Ammon's horn (tissue), 1 donor: Measurements from ENCODE around the gene PRM1.

Experiments used
- DNase-seq: peaks from one replicate; pipeline ENCODE4 v3.0.0-alpha.2; 2016; ENCODE audit warnings: low spot score

PRM1 gene

DNA sequence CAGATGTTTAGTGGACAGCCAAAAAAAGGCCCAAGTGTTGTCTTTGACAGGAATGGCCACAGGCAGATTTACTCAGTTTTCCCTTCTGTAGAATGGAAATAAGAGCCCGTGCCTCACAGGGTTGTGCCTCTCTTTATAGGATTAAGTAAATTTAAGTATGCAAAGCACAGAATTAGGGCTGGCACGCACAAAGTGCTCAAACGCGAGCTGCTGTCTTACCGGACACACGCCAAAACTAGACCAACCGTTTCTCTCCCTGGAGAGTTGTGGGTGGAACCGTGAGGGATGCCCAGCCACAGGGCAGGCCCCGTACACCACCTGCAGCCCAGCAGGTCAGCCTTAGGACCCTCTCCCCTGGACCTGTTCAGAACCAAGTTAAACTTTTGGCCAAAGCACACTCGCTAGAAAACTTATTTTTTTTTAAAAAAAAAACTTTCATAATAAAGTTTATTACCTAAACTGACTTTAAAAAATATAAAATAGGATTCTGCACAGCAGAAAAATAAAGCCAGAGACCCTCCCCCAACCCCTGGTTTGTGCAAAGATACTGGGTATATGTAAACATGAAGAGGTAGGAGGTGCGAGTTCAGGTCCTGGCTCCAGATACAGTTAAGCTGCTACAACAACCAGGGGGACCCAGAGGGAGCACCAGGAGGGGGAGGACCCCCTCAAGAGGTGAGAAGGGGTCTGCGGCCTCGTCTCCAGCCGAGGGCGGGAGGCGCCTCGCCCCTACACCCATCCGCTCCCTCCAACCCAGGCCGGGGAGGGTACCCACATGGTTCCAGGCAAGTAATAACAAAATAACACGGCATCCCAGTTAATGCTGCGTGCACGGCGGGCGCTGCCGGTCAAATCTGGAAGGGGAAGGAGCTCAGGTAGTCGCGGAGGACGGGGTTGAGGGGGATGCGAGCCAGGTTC is 26.9 kb downstream of the PRM1 start:
- DNase-seq: no peak

DNA sequence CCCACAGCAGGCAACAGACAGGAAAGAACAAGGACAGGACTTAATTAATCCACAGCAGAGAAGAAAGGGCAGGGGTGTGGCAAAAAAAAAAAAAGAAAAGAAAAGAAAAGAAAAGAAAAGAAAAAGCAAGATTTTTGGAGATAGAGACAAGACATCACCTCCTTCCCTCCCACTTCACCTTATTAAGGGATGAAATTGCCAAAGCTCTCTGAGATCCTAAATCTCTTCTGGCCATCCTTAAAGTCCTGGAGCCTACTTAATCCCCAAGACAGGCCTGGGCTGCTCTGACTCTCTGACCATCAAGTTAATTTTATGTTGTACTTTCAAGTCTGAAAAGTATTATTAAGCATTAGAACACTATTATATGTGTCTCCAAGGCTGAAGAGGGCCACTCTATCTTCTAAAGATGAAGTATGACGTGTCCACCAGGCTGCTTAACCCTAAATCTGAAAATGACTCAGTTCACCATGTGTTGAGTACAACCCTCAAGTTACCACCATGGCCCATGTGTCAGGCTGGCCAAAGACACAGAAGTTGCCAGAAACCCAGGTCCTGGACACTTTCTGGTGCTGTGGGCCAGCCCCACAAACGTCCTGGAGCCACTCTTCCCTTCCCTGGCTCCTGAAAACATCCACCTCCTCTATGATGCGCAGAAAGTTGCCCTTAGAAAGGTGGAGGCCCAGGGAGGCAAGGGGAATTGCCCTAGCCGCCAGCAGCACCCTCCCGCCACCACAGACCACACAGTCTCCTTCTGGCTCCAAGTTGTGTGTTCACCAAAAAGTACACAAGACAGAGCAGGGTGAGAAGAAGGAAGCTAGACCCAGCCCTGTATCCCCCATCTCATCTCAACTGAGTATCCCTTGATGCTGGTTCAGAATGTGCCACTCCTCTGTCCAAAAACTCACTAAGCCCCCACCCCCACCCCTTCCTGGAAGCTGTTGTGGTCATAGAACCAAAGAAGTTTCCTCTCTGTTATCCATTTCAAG is 27.8 kb downstream of the PRM1 start:
- DNase-seq: no peak

DNA sequence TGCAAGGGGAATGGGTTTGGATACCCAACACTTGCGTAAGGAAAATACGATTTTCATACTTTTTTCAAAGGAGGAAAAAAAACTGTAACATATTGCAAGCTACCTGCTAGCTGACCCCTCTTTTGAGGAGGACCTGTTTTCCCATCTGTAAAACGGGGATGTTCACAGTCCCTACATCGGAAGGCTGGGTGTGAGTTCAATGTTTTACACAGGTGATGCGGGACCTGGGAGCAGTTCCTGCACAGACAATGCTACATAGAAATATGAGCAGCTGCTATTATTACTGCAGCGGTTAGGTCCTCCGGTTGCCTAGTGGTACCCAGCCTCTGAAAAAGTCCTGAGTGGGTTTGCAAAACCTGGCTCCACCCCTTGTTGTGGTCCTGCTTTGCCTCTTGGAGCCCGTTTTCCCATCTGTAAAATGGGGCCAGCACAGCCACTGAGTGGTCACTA is 28.6 kb downstream of the PRM1 start:
- DNase-seq: no peak

DNA sequence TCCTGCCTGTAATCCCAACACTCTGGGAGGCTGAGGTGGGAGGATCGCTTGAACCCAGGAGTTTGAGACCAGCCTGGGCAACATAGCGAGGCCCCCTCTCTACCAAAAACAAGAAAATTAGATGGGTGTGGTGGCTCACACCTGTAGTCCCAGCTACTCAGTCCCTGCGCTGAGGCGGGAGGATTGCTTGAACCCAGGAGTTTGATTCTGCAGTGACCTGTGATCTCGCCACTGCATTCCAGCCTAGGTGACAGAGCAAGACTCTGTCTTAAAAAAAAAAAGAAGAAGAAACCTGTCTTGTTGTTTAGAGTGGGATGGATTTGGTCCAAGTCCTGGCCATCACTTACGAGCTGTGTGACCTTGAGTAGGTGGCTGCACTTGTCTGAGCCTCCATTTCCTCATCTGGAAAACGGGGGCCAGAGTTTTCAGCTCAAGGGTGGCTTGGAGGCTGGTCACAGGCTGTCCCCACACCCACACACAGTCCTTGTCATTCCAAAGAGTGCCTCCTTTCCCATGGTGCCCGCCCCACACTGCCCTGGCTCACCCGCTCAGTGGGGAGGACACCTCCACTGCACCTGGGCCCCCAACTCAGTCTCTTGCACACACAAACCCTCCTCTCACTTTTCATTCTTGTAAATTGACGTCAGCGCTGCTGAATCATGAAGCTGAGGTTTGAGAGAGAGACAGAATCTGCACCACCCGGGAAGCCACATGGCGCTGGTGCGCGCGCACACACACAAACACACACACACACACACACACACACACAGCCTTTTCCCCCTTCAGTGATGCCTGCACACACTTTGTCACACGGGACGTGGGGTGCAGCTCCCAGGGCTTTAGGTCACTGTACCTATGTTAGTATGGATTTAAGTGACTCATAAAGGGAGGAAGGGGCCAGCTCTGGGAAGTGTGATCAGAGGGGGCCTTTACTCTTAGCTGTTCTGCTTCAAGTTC is 29.3 kb downstream of the PRM1 start:
- DNase-seq: peak; percentile 41

DNA sequence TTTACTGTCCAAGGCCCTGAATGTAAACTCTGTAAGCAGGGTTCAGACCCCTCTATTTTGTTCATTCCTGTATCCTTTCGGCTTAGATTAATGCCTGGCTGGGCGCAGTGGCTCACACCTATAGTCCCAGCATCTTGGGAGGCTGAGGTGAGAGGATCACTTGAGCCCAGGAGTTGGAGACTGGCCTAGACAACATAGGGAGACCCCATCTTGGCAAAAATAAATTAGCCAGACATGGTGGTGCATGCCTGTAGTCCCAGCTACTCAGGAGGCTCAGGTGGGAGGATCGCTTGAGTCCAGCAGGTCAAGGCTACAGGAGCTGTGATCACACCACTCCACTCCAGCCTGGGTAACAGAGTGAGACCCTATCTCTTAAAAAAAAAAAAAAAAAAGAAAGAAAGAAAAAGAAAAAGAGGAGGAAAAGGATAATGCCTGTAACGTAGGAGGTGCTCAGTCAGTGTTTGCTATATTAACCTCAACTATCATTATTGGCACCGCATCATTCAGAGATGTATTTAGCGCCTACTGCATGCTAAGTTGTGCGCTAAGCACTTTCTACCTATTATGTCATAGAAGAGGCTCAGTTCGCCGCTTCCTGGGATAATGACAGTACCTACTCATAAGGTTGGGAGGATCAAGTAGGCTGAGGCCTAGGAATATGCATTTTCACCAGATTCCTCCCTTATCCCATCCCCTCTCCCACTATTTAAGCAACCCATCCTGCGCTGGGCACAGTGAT is 30.2 kb downstream of the PRM1 start:
- DNase-seq: no peak

DNA sequence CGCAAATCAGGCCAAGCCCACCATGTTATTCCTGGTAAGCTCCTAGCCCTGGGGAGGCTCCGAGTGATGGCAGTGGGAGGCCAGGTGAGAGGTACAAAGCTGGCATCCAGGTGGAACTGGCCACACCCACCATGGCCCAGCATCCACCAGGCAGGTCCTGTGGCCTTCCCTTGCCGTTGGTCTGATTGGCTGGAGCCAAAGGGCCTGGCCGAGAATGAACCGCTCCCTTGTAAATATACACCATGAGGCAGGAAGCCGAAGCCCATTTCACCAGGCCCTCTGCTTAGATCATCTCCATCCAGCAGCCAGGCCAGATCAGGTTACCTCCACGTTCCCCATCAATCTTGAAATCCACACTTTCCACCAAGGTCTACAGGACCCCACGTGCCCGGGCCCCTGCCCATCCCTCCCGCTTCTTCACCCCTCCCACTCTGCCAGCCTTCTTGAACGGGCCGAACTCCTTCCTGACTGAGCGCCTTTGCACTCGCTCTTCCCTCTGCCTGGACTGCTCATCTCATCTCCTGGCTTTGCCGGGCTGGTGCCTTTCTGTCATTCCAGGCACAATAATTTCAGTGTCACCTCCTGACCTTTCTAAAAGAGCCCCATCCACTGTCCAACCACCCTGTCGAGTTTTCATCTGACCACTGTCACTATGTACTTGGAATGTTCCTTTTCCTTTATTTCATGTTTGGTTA is 30.9 kb downstream of the PRM1 start:
- DNase-seq: no peak

DNA sequence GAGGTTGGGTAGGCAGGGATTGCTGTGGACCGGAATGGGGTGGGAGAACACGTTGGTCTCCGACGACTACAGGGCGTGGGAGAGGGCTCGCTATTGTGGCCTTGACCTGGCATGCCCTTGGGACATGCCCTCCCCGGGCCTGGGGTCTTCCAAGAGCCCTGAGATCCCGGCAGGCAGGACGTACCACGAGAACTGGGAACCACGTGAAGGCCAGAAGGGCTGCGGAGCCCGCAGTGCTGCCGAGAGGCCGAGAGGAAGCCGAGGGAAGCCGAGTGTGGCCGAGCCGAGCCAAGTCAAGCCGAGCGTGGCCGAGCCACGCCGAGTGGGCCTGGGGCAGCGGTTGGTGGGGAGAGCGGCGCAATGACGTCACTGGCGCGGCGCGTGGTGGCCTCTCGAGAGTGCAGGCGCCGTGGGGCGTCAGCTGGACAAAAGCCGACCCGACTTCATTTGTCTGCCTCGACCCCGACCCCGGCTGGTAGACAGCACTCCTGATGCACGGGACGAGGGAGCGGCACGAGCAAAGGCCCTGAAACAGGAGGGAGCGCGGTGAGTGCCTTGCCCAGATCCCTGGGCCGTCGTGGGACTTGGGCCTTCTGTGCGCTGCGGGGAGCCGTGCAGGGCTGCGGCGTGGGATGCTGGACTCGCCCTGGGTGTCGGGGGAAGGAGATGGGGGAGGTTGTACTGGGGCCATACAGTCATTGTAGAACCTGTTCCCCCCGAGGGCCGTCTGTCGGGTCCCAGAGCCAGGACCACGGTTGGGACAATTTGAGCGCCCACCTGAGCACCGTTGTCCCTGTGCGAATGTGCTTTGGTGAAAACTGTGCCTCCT is 31.7 kb downstream of the PRM1 start:
- DNase-seq: no peak

DNA sequence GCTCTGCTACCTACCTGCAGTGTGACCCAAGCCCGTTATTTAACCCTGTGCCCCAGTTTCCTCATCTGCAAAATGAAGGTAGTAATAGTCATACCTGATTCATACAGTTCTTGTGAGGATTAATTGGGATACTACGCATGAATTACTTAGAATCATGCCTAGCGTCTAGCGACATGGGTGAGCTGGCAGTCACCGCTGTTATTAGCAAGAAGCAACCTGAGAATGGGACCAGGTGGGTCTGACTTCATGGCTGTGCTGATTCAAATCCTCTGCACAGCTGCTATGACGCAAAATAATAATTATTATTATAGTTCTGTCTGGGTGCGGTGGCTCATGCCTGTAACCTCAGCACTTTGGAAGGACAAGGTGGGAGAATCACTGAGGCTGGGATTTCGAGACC is 33.0 kb downstream of the PRM1 start:
- DNase-seq: no peak

DNA sequence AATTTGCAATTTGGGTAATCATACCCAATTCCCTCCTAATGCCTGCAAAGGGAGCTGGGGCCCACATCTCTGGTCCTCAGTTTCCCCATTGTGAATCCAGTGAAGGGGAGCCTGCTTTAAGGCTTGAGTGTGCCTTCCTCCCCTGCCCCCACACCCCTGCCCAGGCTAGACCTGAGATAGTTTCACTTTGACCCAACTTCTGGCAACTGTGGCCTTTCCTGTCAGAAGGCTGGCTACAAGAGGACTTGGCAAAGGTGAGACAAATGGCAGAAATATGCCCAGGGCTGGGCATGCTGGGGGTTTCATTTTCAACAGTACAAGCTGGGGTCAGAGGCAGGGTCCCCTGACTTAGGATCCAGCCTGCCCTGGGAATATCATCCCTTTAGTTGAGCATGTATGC is 35.1 kb downstream of the PRM1 start:
- no peak for DNase-seq

DNA sequence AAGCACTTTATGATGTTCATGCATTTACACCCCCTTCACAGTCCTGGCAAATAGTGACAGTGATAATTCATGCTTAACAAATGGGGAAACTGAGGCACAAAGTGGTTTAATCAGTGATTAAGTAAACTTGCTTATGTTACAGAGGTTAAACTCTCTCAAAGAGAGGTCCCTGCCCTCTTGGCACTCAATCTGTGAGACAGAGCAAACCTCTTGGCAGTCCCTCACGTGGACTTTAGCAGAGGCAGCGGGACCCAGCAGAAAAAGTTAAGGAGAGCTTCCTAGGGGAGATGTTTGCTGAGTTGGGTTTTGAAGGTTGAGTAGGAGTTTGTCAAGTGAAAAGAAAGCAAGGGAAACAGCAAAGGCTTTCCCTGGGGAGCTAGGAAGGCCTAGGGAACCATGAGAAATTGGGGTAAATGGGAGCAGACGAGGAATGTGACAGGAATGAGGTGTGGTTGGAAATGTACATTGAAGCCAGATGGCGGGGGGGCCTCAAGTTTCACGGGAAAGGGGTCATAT is 35.9 kb downstream of the PRM1 start:
- no peak for DNase-seq

DNA sequence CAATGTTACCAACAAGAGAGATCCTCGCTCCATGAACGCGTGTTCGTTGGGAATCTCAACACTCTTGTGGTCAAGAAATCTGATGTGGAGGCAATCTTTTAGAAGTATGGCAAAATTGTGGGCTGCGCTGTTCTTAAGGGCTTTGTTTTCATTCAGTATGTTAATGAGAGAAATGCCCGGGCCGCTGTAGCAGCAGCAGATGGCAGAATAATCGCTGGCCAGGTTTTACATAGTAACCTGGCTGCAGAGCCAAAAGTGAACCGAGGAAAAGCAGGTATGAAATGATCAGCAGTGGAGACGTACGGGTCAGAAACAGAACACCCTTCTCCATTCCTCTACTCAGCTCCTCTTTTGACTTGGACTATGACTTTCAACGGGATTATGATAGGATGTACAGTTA is 38.5 kb downstream of the PRM1 start:
- no peak for DNase-seq

DNA sequence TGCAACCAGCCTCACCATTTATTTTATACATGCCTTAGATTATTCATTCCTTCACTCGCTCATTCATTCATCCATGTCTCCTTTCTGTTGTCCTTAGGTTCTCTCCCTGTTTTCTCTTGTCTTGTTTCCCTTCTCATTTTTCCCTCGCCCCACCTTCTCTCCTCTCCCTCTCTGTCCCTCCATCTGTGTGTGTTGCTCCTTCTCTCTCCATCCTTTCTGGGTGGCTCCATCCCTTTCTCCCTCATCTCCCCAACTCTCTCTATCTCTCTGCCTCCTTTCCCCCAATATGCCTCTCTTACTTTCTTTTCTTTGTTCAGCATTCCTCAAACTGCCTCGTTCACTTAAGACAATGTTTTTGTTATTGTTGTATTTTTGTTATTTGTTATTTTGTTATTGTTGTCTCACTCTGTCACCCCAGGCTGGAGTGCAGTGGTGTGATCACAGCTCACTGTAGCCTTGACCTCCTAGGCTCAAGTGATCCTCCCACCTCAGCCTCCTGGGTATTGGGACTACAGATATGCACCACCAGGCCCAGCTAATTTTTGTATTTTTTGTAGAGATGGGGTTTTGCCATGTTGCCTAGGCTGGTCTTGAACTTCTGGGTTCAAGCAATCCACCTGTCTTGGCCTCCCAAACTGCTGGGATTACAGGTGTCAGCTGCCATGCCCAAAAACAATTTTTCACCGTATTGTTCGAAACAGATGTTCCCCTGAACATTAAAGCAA is 39.5 kb downstream of the PRM1 start:
- no peak for DNase-seq

DNA sequence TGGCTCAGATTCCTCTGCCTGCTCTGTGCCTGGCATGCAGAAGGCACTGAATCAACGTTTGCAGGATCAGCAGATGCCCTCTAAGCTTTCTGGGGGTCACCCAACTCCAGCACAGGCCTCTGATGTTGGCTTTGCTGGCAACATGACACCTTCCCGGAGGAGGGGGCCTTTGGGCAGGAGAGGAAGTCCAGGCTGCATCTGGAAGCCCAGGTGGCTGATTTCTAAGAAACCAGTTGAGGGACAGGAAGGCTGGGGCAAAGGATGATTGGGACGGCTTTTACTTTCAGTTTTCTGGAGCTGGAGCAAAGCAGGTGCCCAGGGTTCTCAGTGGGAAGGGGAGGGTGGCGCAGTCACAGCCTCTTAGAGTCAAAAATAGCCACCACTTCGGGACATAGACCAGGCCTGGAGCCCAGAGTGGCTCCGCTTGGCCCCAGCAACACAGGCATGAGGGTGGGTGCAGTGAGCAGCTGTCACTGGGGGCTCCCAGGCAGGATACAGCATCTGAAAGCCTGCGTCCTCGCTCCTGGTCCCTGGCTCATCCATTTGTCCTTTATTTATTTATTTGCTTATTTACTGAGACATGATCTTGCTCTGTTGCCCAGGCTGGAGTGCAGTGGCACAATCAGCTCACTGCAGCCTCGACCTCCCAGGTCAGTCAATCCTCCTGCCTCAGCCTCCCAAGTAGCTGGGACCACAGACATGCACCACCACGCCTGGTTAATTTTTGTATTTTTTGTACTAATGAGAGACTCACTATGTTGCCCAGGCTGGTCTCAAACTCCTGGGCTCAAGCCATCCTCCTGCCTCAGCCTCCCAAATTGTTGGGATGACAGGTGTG is 40.3 kb downstream of the PRM1 start:
- DNase-seq: no peak

DNA sequence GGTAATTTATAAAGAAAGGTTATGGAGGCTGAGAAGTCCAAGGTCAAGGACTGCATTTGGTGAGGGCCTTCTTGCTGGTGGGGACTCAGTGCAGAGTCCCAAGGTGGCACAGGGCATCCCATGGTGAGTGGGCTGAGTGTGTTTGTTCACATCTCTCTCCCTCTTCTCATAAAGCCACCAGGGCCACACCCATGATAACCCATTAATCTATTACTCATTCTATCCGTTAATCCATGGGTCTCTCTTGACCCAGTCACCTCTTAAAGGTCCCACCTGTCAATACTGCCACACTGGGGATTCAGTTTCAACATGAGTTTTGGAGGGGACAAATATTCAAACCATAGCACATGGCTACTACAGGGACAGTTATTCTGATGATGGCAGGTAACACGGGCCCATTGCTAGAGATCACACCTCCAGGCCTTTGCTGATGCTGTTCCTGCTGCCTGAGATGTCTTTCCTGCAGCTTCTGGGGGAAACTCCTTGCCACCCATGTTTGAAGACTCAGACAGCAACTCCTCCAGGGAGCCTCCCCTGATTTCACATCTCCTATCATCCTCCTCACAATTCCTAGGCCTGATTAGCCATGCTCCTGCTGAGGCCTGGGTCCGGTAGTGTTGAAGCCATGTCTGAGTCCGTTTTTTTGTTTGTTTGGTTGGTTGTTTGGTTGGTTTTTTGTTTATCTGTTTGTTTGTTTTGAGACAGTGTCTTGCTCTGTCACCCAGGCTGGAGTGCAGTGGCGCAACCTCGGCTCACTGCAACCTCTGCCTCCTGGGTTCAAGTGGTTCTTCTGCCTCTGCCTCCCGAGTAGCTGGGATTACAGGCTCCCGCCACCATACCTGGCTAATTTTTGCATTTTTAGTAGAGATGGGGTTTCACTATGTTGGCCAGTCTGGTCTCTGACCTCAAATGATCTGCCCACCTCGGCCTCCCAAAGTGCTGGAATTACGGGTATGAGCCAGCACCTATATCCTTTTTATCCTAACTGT is 41.2 kb downstream of the PRM1 start:
- no peak for DNase-seq

DNA sequence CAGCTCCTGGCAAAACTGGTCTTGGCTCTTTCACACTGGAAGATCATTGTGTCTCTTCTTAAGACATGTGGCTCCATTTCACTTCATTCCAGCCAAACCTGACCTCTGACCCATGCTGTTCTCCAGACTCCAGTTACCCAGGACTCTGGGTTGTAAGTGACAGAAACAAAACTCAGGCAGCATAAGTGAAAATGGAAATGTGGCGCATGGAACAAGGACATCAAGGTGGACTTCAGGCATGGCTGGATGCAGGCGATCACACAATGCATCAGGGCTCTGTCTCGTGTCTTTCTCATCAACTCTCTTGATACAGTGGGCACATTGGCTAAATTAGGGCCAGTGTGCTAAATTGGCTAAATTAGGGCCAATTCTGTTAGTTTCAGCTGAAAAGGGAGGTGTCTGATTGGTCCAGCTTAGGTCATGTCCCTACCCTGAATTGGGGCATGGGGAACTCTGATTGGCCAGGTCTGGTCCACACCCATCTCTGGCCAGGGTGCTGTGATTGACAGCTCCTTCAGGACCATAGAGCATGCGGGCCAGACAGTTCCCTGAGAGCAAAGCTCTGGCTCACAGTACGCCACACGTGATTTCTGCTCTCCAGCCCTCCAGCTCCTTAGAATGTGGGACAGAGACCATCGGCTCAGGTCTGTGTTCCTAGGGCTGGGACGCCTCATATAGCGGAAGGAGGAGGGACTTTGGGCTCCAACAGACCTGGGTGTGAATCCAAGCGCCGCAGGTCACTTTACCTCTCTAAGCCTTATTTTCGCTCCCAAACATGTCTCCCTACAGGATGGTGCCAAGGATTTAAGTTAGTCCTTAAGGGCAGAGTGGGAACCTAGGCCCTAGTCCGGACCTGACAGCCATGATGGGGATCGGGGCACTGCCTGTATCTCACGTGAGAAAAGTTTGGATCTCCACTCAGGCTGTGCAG is 42.6 kb downstream of the PRM1 start:
- no peak for DNase-seq
